HK-2 (cell line): ENCODE measurements around the gene ECE1.
A peak's percentile ranks its signal among the peaks of the same experiment; 100 is the strongest.

Experiments
- DNase-seq: peaks from one replicate; pipeline ENCODE4 v3.0.0-alpha.2; 2018; ENCODE audit not compliant: unreplicated experiment

Gene ECE1

DNA sequence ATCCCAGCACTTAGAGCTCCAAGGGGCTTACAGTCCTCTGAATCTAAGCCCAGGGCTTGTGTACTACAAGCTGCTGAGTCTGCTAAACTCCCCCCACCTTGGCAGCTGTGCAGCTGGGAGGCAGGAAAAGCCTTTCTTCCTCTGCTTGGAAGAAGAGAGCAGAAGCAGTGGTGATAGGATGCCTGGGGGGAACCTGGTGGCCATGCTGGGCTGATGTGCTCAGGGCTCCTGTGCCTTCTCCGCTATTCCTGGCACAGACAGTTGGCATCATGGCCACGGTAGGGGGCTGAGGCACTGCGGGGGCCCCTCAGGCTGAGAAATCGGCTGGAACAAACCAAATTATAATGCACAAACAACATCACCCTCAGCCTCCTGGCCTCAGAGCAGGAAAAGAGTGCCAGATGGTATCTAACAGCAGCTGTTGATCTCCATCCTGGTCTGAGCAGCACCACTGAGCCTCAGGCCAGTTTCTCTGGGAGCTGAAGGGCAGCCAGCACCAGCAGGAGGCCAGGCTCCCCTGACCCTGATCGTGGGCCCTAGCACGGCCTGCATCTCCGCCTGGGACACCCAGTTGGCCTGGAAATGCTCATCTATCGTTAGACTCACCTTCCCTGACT is 35.8 kb downstream of the ECE1 start:
- DNase-seq, result no peak

DNA sequence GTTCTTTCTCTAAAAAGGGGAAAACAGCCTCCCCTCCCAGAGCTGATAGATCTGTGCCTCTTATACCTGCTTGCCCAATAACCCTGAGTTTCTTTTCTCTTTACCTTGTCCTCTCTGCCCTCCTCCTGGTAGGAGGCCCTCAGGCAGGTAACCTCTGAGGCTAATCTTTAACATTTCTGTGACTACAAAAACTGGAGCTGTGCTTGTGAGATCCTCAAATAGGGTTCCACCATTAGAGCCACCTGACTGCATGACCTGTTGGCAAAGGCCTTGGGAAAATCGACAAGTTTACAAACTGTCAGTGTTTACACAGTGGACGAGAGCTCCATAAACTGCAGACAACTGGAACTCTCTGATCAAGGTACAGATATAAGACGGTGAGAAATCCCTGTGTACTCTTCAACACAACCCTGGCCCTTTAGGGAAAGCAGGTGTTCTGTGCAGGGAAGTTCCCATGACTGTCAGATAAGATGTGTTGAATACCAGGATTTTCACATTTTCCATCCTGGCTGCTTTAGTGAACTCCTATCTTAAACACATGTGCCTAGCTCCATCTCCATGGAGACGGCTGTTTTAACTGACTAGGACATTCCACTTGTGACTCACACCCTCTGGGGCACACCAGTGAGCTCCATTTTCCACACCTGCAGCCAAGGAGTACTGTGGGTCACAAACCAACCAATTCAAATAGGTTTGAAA is 38.3 kb downstream of the ECE1 start:
- DNase-seq, result peak; percentile 42

DNA sequence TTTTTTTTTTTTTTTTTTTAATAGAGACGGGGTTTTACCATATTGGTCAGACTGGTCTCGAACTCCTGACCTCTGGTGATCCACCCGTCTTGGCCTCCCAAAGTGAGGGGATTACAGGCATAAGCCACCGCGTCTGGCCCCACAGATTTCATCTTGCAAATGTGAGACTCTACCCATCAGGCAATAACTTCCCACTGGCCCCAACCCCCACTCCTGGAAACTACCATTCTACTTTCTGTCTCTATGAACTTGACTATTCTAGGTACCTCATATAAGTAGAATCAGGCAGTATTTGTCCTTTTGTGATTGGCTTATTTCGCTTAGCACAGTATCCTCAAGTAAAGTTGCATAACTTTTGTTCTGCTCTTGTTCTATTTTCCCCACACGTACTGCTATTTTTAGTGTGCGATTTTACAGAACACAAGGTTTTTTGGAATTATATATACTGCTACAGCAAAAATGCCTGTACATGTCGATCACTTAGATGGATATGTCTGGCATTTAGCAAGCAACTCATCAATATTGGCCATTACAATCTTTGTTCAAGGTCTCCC is 40.2 kb downstream of the ECE1 start:
- no peak for DNase-seq

DNA sequence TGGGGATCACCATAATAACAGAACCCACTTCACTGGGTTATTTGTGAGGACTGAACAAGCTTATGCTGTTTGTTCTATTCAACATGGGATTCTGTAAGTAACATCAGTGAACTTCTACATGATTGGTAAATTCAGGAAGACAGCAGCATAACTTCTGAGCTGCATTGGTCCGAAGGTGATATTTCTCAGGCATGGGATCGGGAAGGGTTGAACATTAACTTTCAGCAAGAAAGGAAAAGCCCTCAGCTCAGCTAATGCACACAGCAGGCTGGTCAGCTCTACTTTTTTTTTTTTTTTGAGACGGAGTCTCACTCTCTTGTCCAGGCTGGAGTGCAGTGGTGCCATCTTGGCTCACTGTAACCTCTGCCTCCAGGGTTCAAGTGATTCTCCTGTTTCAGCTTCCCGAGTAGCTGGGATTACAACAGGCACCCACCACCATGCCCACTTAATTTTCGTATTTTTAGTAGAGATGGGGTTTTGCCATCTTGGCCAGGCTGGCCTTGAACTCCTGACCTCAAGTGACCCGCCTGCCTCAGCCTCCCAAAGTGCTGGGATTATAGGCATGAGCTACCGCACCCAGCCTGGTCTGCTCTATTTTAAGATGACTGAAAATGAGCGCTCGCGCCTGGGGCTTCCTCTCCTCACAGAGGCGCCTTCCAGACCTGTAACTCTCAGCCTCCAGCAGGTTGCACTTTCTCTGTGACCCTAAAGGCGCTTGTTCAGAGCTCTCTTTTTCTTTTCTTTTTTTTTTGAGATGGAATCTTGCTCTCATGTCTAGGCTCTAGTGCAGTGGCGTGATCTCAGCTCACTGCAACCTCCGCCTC is 42.2 kb downstream of the ECE1 start:
- DNase-seq, result no peak

DNA sequence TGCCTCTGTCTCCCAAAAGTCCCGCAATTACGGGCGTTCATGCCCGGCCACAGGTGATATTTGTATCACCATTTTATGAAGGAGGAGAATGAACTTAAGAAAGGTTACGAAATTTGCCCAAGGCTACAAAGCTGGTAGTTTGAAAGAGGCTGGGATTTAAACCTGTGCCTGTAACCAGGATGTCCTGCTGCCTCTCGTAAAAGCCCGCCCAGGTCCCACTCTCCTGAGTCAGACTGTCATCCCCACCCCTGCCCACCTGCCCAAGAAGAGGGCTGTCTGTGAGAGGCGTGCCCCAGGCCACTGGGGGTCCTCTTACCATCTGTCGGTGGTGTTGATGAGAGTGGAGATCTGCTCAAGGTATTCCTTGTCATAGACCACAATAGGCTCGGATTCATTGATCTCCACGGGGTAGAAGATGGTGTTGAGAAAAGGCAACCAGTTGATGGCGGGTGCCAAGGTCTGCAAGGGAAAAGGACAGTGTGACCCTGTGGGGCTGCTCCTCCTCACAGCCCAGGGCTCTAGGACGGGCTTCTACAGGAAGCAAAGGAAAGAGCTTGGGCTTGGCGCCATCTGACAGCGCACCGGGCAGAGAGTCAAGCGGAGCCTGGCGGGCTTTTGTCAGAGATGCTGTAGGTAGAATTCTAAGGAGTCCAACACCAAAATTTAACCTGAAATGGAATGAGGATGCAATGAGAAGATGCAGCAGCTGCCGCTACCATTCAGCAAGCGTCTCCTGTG is 43.2 kb downstream of the ECE1 start:
- no peak for DNase-seq

DNA sequence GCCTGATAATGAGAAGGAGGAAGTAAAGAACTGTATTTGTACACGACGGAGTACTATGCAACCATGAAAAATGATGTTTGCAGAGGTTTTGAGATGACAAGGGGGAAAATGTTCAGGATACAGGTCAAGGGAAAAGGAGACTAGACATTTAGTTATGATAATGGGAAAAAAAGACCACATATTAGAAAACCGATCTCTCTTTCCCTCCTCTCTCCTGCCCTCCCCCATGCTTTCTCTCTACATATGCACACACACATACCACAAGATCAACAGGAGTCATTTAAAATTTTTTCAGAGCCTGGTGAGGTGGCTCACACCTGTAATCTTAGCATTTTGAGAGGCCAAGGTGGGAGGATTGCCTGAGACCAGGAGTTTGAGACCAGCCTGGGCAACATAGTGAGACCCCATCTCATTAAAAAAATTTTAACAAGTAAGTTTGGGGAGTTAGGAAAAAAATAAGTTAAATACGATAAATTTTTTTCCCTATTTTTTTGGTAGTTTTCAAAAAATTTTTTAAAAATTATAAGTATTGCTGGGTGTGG is 44.5 kb downstream of the ECE1 start:
- DNase-seq, result no peak

DNA sequence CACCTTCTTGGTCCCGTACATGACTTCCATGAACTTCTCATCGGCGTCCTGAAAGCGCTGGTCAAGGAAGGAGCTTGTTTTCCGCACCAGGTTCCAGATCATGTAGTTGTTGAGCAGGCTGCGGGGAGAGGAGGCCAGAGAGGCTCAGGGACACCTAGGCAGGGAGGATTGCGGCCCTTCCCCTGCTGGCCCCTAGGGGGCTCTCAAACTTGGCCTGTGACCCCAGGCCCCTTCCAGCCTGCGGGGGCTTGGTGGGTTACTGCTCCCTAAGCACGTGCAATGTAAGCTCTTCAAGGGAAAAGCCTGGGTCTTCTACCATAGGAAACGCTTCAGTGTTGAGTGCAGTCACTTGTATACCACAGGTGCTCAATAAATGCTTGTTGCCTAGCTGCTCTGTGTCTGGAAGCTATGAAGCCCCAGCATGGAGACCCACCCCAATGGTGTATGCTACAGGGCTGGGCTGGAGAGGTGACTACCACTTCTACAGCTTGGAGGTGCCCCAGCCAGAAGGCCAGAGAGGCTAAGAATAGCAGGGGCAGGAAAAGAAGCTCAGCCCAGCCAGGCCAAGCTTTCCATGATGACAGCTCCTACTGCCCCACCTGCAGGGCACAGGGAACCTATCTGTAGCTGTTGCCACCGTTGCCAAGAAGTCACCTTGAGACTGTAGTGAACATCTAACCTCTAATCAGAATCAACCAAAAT is 45.1 kb downstream of the ECE1 start:
- no peak for DNase-seq

DNA sequence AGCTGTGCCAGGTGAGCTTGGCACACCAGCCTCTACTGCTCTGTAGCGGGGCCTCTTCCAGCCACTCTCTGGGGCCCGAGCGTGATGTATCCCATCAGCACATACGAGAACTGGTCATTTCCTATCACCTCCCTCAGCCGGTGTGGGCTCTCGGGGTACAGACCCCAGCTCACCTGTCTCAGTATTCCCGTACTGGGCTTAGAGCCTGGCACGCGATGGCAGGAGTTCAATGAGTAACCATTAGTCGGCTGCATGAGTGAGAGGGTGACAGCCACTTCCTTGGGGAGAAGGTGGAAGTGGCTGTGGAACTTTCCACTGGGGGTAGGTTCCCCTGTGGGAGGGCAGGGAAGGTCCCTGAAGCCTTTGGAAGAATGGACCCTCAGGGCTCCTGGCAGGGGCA is 46.1 kb downstream of the ECE1 start:
- no peak for DNase-seq

DNA sequence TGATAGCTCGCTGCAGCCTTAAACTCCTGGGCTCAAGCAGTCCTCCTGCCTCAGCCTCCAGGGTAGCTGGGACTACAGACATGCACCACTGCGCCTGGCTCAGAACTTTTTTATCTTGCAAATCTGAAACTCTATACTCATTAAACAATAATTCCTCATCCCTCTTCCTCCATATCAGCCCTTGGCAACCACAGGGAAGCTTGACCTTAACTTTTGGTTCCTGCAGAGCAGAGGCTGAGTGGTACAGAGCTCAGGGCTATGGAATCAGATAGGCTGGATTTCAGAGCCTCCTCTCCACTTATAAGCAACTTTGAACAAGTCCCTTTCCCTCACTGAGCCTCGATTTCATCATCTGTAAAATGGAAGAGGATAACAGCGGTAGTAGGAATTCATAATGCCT is 47.4 kb downstream of the ECE1 start:
- no peak for DNase-seq

DNA sequence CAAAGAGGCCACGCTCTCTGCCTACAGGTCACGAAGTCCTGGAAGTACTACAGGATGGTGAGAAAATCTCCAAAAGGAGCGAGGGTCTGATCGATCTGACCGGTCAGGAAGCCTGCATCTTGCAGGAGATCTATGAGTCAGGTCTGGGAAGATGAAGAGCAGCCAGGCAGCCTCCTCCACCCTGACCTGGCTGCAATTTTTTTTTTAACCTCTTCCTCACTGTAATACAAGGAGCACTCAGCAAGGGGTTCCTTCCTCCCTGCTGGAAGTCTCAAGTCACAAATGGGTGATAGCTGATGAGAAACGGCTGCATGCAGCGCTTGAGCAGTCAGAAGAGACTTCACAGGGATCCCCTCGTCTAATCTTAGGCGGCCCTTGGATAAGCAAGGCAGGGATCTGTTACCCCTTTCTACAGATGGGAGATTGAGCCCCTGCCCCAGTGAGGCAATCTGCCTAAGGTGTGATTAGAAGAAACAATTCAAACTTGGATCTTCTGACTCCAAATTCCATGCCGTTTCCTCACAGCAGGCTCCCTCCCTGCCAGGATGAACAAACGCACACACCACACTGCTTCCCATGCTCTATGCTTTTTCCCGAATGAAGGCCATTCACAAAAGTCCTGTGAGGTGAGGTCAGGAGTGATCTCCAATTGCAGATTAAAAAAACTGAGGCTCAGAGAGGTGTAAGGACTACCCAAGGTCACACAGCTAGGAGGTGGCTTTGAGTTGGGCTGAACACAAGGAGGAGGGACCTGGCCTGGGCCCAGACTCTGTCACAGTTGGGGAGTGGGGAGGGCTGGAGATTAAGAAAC is 48.3 kb downstream of the ECE1 start:
- DNase-seq, result no peak

DNA sequence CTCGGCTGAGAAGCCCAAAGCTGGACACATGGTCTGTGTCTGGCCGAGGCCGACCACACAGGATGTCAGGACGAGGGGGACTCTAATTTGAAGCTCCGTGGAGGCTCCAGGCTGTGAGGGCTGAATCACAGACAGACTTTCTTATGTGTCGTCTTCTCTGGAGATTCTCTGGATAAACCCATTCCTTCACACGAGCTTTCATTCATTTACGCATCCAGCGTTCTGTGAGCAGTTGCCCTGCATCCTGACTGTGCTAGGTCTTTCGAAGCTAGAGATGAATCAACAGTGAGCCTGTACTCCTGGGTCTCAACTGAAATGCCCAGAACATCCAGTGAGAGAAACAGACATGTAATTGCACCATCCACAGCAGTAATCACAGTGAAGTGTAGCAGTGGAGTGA is 49.6 kb downstream of the ECE1 start:
- no peak for DNase-seq

DNA sequence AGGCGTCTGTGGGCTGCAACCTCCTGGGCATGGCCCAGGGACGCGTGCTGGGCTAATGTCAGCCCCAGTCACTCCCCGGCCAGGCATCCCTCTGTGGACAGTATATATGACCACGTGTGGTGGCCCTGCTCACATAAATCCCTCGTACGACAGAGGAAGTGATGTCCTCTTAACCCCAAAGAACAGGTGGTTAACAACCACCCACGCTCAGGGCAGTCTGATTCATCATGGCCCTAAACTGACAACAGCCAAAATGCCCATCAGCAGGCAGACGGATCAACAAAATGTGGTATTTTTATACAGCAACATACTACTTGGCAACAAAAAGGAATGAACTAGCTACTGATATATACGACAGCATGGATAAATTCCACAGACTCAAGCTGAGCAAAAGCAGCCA is 51.0 kb downstream of the ECE1 start:
- peak; percentile 41 for DNase-seq

DNA sequence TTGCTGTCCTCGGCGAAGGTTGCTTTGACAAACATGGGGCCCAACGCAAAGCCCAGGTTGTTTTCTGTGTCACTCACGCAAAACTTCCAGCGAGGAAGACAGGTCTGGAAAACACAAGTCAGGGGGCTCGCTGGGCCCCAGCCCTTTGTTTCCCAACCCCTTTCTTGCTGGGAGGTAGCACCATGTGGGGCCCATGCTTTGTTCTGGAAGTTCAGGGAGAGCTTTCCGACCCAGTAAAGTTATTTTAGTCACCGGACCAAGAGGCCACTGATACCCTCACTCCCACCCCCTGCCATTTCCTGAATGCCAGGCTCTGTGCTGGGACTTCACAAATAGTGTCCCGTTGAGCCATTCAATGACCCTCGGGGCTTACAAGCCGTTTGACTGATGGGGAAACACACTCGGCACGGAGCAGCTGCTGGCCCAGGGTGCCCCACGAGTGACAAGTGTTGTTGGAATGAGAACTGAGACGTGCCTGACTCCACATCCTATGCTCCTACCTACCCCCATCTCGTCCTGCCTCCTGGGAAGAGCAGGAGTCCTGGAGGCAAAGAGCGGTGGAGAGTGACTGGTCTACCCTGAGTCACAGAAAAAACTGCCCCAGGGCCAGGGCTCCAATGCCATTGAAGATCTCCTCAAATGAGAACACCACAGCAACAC is 52.0 kb downstream of the ECE1 start:
- peak; percentile 74 for DNase-seq

DNA sequence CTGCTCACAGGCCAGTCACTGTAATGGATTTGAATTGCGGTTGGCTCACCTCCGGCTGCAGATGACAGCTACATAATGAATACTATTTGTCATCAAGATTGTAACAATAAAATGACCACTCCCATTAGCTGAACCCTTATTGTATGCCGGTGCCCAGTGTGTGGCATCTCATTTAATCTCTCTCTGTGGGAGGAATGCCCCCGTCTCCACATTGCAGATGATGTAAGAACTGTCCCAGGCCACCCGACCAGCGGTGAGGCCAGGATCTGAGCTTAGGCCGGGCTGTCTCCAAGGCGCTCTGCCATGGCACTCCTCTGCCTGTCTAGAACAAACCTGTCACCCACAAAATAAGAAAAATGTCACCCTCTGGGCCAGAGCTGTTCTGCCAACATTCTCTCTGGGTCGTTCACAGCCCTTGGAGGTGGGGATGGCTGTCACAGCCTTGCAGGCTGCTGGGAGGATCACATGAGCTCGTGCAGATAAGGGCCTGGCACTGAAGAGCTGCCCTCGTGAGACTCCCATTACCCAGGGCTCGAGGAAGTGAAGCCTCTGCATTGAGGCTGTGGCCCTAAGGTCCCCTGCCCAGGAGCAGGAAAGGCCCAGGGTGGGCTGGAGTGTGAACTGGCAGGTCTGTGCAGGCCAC is 52.7 kb downstream of the ECE1 start:
- DNase-seq, result no peak

DNA sequence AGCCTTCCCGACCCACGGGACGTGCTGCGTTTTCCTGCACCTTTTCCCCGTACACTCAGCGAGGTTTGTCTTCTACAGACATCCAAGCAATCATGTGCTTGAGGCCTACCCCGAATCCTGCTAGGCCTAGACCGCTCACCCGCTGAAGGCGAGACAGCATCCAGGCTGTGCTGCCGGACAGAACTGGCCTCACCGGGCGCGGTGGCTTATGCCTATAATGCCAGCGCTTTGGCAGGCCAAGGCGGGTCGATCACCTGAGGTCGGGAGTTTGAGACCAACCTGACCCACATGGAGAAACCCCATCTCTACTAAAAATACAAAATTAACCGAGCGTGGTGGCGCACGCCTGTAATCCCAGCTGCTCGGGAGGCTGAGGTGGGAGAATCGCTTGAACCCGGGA is 54.1 kb downstream of the ECE1 start:
- DNase-seq, result no peak

DNA sequence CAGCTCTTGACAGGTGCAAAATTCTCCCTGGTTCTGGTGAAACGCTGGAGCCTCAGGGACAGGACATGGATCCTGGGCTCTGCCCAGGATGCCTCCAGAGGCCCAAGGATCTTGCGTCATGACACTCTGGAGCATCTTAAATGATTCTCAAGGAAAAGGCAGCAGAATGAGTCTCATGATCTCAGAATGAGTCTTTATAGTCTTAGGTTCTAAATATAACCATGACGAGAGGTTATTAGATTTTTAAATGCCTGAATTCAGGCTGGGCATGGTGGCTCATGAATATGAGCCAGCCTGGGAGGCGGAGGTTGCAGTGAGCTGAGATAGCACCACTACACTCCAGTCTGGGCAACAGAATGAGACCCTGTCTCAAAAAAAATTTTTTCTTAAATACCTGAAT is 55.5 kb downstream of the ECE1 start:
- DNase-seq, result no peak

DNA sequence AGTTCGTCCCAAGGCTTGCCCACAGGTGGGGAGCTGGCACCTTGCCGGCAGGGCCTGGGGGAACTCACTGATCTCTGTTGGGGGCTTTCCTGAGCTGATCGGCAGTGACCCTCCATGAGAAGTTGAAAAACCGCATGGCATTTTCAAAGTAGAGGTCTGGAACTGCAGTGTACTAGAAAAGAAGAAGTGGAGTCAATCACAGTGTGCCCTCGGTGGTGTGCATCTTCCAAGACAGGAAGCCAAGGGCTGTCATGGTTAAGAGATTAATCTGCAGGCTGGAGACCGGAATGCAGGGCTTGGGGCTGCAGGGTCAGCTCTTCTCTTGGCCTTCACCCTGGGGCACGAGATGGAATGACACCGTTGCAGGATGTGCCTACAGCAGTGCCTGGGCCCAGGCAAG is 56.8 kb downstream of the ECE1 start:
- no peak for DNase-seq

DNA sequence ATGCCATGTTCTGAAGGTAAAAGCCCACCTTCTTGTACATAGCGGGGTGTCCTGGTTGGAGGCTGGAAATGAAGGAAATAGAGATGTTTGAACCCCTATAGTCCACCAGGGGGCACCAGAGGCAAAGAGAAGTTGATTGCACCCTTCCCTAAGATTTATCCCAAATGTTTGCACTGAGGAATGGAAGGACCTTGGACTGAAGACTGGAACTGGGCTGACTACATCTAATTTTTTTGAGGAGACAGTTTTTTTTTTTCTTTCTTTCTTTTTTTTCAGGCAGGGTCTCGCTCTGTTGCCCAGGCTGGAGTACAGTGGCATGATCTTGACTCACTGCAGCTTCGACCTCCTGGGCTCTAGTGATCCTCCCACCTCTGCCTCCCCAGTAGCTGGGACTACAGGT is 58.2 kb downstream of the ECE1 start:
- no peak for DNase-seq
